GM18868 (cell line): ENCODE results near the gene C1orf167.
"Not testable (repeated sequence)": the region's sequence is repeated elsewhere in the genome, so short reads cannot be mapped to it uniquely, and the experiment has no call there.

Source experiments
- ATAC-seq: cut with Tn5 transposase; IDR thresholded peaks from one replicate; pipeline ENCODE4 v1.9.1; 2021; ENCODE audit warnings: mild to moderate bottlenecking, moderate library complexity; ENCODE audit not compliant: unreplicated experiment

The C1orf167 gene

DNA sequence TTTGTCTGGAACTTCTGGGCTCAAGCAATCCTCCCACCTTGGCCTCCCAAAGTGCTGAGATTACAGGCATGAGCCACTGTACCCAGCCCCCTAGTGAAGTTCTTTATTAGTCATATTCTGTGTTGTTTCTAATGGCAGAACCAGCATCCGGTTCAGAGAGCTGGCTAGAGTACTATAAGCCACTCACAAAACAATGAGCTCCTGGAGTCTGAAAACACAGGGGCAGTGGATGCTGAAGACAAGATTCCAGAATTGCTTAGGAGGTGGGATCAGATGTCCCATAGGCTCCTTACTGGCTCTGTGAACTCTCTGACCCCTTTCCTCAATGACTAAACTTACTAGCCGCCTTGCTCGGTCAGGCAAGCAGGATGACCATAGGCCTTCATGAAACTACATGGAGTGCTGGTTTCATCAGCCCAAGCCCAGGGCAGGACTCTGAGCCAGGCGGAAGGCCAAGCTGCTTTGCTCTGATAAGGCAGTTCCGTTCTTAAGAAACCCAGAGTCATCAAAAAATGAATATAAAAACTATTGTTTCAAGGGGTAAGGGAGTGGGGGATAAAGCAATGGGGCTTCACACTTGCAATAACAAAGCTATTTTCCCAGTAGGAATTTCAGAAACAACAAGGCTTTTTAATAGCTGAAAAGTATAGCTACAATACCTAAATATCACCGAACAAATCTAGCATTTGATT is 35.7 kb downstream of the C1orf167 start:
- no peak for ATAC-seq

DNA sequence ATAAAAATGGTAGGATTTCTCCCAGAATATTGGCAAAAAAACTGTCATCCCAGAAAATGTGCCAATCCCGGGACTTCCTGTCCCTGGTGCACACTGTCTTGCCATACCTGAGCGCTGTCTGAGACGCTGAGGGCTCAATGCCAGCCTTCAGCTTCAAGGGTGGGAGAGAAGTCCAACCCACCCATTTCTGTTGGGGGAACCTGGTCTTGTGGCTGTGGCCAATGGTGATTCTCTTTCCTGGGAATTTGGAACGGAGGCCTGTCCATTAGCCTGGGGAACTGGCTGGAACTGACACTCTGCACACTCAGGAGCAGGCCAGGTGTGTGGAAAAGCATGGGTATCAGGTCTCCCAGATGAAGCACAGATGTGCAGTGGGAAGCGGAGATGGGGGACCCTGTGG is 37.1 kb downstream of the C1orf167 start:
- no peak for ATAC-seq

DNA sequence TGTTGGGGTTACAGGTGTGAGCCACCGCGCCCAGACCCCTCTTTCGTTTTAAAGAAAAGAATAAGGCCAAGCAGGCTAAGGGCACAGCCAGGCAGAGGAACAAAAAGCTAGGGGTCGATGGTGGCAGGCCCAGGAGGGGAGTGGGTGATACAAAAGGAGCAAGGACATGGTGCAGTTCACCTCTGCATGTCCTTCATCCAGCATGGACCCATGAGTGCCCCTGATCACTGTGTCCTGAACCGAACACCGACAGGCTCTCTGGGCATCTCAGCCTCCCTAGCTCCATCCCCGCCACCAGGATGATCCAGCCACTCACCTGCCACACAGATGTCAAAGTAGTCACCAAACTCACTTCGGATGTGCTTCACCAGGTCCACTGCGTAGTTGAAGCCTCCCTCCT is 37.9 kb downstream of the C1orf167 start:
- ATAC-seq = no peak

DNA sequence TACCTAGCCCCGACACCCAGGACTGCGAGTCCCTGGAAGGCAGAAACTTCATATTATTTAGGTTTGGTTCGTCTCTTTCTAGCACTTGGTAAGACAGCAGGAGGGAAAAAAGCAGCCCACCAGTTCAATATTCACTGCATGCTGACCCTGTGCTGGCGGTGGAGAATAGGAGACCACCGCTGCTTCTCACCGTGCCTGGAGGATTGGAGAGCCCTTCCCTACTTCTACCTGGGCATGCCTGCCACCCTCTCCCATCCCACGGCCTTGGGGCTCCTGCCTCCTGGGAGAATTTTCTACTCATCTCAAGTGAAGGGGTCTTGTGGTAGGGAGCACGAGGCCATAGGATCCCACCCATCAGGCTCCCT is 38.4 kb downstream of the C1orf167 start:
- ATAC-seq = no peak

DNA sequence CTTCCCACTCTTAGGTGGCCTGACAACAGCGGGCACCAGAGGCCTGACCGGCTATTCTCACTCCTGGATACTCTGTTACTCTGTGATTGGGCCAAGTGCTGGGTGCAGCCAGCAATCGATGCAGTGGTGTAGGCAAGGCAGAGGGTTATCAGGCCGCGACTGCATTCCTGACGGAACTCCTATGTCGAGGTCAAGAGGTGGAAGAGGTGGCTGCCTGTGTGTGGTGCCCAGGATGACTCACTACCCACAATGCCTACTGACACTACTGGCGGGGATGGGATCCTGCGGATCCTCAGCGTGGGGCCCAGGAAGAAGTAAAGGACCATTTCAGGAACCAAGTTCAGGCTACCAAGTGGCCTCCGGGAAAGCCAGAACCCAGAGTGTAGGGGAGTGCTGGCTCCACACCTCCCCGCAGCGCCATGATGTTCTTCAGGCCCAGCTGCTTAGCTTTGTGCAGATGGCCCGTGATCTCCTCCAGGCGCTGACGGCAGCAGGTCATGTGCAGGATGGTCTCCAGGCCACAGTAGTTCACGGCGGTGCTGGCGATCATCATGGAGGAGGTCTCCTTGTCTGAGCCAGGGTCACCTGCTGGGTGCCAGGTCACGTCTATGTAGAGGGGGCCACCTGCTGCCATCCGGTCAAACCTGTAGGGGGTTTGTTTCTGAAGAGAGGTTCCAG is 38.9 kb downstream of the C1orf167 start:
- no peak for ATAC-seq

DNA sequence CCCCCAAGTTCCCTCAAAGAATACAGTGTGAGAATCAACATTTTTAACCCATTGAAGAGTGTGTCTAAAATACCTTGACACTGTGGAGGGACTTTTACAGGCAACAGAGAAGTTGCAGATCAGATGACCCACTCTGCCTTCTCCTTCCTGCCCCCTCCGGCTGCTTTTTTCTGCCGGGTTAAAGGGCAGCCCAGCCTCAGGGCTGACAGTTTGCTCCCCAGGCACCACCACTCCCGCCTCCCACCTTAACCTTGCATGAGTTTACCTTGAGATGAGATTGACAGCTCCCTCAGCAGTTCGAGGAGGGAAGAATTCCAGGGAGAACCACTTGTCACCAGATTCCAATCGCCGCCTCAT is 40.6 kb downstream of the C1orf167 start:
- no peak for ATAC-seq

DNA sequence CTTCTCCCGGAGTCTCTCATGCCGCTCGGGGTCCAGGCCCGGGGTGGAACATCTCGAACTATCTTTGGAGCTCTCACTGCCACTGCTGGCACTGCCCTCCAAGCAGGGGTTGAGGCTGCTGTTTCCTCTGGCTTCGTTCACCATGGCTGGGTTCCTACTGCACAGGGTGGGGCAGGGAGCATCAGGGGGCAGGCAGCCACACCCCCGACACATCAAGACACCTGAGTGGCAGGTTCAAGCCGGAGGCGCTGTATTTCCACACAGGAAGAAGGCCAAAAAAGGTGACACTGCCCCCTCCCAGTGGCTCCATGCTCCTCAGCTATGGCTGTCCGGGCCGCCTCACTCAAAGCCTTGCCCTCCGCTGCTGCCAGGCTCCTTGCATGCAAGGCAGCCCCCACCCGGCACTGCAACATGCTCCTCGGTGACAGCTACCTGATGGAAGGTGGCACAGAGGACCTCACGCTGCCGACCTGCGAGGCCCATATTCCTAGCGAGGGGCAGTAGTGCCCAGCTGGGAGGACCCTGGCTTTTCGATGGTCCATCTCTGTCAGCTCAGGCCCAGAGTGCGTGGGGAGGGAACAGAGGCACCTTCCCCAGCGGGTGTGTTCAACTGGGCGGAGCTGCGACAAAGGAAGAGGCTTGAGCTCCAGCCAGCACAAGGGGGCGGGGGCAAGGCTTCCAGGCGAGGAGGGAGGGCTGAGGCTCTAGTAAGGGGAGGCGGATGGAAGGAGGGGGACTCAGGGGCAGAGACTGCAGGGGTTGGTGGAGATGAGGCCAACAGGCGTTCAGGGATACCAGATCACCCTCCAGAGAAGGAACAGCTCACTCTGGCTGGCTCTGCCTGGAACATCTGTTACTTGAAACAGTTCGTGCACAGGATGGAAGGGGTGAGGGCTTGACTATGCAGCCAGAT is 41.2 kb downstream of the C1orf167 start:
- ATAC-seq = no peak

DNA sequence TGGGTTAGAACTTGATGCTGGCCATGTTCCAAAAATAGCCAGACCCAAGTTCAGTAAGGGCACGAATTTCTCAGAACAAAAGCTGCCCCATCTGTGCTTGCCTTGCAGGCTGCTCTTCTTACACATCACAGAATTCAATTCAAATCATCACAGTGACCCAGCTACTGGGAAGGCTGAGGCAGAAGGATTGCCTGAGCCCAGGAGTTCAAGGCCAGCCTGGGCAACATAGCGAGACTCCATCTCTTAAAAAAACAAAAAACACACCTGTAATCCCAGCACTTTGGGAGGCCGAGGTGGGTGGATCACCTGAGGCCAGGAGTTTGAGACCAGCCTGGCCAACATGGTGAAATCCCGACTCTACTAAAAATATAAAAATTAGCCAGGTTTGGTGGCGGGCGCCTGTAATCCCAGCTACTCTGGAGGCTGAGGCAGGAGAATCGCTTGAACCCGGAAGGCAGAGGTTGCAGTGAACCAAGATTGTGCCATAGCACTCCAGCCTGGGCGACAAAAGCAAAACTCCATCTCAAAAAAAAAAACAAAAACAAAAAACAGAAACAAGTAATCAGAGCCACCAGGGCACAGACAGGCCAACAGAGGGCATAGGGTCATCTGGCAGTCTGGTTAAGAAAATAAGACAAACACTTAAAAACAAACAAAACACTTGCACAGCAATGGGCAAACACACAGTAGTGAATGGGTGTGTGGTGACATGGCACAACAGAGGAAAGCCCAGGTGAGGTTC is 42.1 kb downstream of the C1orf167 start:
- ATAC-seq = not testable (repeated sequence)

DNA sequence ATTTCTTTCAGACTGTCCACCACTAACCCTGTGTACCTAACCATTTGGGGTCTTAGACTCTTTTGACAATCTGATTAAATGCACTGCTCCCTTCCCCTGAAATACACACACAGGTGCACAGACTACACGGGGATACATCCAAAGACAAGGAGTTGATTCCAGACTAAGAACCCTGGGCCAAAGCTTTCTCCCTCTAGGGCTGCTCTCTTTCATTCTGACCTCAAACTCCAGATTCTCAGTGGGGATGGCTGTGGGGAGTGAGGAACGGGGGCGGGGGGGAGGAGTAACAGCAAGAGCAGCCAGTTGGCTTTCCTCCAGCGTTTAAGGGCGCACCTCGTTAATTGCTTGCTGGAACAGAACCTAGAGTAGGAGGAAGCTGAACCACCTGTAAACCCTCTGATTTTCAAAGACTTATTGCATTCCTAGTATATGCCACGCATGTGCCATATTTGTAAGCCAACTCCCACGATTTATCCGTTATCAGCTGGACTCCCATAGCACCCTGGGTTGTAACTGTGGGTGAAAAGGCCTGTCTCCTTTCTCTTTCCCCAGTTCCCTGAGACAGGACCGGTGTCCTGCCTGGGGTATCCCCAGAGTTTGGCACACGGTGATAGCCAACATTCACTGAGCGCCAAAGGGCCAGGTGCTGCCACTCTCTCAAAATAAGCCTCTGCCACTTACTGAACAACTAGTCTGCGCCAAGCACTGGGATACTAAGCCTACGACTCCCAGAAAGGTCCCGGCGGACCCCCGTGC is 42.9 kb downstream of the C1orf167 start:
- ATAC-seq = no peak

DNA sequence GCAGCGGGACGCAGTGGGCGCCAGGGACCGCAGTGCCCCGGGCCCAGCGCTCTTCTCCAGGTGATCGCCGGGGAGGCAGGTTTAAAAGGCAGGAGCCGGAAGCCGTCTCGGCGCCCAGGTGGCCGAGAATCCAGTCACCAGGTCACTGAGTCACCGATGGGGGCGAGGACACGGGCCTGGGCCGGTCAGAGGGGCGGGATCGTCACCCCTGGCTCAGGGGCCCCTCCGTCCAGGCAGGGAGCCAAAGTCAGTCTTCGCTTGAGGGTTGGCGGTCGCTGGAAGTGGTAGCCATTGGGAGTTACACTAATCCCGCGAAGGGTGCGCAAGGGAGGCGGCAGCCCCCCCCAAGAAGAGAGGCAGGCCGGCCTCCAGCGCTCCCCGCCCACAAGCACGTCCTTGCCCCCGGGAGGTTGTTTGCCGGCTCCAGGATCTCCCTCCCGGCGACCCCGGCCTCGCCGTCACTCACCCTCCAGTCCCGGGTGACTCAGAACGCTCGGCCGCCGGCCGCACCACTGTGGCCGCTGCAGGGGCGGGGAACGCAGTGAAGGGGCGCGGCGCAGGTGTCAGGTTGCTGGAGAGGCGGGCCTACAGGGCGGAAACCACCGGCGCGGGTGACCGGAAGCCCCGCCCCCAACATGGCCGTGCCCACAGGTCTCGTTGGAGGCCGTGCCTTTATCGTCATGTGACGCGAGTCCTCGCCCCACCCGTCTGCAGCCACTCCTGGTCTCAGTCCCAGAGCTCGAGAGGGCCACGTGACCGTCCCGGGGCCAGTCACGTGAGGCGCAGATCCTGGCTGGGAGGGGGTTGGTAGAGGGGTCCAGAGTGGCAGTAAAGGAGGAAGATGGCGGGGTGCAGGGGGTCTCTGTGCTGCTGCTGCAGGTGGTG is 43.7 kb downstream of the C1orf167 start, which contains the start of the genes CLCN6 and MTHFR:
Gene CLCN6, plus strand, starts transcription at position 770 of the 885 bp plus-strand sequence. Its CDS starts 72 bp downstream, at position 842.
Gene MTHFR, minus strand, starts transcription at position 543 of the 885 bp plus-strand sequence. CDS start 2,848 bp downstream, outside the sequence.
- ATAC-seq = peak; percentile 85

DNA sequence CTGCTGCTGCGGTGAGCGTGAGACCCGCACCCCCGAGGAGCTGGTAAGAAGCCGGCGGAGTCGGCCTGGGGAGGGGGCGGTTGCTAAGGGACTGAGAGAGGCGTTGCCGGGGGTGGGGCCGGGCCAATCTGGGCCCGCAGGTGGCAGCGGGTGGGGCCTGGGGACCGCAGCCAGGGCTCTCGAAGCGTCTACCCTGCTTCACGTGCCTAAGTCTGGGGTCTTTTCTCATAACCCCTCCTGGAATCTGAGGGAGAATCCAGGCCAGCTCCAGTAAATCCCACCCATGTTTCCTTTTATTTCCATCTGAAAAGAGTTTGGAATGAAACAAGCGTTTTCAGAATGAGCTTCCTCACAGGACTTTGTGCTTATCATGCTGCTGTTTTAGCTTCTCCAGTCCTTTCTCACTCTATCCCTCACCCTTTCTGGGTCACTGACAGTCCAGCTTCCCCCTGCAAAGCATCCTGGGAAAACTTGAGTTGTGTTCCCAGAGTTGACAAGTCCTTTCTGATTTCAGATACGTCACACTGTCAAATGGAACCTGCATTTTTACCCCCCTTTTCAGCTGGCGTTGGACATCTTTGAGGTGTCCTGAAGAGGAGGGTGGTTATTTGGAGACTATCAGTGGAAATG is 44.4 kb downstream of the C1orf167 start:
- peak; percentile 45 for ATAC-seq

DNA sequence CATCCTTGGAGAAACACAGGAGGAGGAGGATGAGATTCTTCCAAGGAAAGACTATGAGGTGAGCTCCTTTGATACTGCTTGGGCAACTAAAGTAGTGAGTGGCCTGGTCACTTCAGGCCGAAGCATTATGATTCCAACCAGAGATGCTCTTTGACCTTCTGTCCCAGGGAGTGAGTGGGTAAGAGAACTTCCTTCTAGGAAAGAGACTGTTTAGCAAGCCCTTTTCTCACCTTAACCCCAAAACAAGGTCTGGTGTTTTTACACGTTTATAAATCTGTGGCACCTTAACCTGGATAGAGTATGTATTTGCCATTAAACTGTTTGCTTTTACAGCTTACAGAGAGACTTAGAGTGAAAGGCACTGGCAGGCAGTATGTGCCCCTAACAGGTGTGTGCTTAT is 45.1 kb downstream of the C1orf167 start:
- no peak for ATAC-seq

DNA sequence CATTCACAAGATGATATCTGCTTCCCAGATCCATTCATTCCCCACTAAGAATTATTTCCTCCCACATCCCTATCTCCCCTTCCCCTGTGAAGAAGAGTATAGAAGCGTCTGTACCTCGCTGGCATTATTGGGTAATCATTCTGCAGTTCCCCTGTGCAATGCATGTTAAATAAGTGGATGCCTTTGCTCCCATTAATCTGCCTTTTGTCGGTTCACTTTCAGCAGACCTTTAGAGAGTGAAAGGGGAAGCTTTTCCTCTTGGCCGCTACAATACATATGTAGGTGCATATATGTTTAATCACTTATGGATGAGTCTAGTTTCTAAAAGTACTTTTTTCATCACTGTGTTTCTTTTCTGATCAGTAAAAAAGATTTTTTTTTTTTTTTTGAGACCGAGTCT is 51.0 kb downstream of the C1orf167 start:
- ATAC-seq = no peak

DNA sequence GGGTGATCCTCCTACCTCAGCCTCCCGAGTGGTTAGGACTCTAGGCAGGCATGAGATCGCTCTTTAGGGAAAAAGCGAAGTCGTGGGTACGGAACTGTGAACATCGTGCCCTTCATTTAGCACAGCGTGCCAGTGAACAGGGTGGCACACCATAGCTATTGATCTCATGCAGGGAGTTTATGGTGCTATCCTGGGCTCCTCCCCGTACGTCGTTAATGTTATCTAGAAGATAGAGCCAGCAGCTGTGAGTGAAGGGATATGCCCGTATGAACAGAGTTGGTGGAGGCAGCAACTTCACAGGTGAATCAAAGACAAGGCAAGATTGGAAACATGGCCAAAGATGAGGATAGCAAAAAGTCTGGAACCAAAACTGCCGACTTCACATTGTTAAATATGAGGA is 55.2 kb downstream of the C1orf167 start:
- no peak for ATAC-seq

DNA sequence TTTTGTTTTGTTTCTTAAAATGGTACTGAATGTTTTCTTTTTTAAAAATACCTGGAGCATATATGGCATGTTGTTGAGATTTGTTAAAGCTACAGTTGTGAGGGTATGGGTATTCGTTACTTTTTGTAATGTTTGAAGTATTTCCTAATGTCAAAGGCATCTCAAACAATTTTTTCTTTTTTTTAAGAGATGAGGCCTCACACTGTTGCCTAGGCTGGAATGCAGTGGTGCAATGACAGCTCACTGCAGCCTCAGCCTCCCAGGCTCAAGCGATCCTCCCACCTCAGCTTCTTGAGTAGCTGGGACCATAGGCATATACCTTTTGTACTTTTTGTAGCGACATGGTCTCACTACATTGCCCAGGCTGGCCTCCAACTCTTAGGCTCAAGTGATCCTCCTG is 60.1 kb downstream of the C1orf167 start:
- ATAC-seq = no peak

DNA sequence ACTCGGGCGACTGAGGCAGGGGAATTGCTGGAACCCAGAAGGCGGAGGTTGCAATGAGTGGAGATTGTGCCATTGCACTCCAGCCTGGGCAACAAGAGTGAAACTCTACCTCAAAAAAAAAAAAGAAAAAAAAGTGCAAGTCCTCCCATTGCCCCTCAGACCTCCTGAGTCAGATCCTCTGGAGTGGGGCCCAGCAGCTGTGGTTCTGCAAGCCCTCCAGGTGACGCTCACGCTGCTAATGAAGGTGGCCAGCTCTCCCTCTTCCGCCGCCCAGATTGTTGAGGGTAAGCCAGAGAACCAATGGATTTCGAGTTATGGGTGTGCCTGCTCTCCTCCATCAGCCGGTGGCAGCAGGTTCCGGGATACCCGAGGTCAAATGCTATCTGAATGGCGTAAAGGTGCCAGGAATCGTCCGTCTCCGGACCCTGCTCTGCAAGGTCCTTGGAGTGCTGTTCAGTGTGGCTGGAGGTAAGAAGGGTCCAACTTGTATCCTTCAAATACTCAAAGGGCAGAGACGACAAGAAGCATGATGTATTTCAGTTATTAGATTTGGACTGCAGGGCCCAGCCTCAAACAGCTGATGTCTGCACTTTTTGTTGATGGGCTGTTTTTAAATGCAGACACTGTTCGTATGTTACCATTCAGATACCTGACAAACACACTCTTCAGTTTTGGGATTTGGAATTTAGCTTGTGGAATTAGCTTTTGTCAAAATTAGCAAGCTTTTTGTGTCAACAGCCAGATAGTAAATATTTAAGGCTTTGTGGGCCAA is 61.6 kb downstream of the C1orf167 start:
- no peak for ATAC-seq

DNA sequence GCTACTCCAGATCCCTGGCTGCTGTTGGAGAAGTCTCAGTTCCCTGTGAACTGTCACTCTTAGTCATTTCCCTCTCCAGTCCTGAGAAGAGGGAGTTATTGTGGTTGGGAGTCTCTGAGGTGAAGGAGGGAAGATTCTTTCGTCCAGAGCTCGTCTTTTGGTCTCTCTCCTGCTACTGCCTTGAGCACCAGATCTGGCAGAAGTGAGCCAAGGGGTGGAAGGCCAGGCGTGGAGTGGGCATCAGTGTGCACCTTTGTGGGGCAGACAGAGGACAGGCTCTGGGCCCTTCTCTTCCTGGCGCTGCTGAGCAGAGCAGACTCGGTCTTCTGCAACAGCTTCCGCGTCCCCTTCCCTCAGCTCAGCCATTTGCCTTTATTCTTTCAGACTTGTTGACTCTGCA is 63.1 kb downstream of the C1orf167 start:
- ATAC-seq = no peak

DNA sequence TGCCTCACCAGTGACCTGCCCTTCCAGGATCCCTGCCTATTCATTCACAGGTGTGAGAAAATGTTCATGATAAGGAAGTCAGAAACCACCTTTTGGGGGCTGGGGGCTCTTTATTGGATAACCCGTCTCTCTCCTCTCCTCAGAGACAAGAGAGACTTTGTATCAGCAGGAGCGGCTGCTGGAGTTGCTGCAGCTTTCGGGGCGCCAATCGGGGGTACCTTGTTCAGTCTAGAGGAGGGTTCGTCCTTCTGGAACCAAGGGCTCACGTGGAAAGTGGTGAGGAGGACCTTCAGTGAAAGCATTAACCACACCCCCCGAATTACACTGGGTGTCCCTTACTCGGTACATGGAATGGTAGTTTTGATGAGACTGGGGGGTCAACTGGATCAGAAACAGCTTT is 65.0 kb downstream of the C1orf167 start:
- ATAC-seq = no peak
